Astrocyte (in vitro differentiated cells and primary cell): ENCODE measurements around the gene ZNF165.

Experiments
- CTCF ChIP-seq: IDR thresholded peaks from 2 replicates; pipeline ENCODE4 v1.5.1; 2011; ENCODE audit warnings: low read depth, mild to moderate bottlenecking, inconsistent platforms, low read length, moderate library complexity; ENCODE audit not compliant: insufficient read depth
- EZH2 ChIP-seq: IDR thresholded peaks from 2 replicates; pipeline ENCODE4 v1.6.1; 2012; ENCODE audit warnings: mild to moderate bottlenecking, low read length, inconsistent platforms; ENCODE audit not compliant: insufficient read depth

GRCh38 chr6:28111964-28112363, 31.6 kb downstream of the ZNF165 start:
- TF ChIP-seq CTCF = no peak
- no peak for TF ChIP-seq EZH2
